ENCODE results near the gene CEACAM4.

GRCh38 chr19:41637484-41637883 lies 10.6 kb upstream of the CEACAM4 start:
- no peak for TF ChIP-seq CTCF (IDR thresholded peaks at IDR 0.05)
- no peak for TF ChIP-seq POLR2AphosphoS5 (IDR thresholded peaks at IDR 0.05)
- TF ChIP-seq POLR2A (IDR thresholded peaks at IDR 0.05), result no peak
